ENCODE measurements around the gene KCNK4. TPM values are rescaled to one million over a fixed set of nuclear protein-coding genes. Genes with fewer than 3 reads are reported as not detected.

The KCNK4 gene
- total and polyA plus RNA-seq, 2 of the 13 experiments (the other 11 are each of a cell fraction or from before 2014, with no cell fraction given), result not detected

DNA sequence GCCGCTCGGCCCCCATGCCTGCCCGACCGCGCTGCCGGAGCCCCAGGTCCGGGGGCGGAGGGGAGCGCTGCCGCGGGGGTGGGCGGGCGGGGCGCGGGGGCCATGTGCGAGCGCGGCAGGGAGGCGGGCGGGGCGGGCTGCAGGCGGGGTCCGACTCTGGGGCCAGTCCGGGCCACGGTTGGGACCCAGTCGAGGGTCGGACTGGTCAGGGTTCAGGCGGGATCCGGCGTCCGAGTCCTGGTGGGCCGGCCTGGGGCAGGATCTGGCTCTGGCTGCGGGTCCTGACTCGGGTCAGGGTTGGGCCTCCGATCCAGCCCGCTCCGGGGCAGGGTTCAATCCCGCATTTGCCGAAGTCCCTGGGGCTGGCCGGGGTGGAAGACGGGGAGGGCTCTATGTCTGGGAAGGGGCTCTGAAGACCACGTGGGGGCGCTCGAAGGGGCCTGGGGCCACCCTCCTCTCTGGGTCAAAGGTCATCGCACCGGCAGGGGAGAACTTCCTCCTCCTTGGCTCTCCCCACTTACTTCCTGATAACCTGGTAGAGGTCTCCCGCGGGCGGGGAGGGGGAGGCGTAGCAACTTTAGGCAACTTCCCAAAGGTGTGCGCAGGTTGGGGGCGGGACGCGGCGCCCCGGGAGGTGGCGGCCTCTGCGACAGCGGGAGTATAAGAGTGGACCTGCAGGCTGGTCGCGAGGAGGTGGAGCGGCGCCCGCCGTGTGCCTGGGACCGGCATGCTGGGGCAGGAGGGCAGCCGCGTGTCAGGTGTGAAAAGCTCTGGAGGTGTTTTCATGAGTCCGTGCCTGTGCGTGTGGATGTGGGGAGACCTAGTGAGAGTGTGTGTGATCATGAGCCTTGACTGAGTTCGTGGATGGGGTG lies 14.8 kb downstream of the KCNK4 start (continued):
- TF ChIP-seq, protein P1, sequence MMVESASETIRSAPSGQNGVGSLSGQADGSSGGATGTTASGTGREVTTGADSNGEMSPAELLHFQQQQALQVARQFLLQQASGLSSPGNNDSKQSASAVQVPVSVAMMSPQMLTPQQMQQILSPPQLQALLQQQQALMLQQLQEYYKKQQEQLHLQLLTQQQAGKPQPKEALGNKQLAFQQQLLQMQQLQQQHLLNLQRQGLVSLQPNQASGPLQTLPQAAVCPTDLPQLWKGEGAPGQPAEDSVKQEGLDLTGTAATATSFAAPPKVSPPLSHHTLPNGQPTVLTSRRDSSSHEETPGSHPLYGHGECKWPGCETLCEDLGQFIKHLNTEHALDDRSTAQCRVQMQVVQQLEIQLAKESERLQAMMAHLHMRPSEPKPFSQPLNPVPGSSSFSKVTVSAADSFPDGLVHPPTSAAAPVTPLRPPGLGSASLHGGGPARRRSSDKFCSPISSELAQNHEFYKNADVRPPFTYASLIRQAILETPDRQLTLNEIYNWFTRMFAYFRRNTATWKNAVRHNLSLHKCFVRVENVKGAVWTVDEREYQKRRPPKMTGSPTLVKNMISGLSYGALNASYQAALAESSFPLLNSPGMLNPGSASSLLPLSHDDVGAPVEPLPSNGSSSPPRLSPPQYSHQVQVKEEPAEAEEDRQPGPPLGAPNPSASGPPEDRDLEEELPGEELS (CRISPR knock-in tag; IDR thresholded peaks at IDR 0.05), result peak; percentile 8; the same call in 1 of the 2 replicates
- TF ChIP-seq MXI1 (IDR thresholded peaks at IDR 0.05; ENCODE audit: borderline replicate concordance, low read depth, low read length), result peak; percentile 40; the same call in 1 of the 3 replicates
- TF ChIP-seq, protein P2, sequence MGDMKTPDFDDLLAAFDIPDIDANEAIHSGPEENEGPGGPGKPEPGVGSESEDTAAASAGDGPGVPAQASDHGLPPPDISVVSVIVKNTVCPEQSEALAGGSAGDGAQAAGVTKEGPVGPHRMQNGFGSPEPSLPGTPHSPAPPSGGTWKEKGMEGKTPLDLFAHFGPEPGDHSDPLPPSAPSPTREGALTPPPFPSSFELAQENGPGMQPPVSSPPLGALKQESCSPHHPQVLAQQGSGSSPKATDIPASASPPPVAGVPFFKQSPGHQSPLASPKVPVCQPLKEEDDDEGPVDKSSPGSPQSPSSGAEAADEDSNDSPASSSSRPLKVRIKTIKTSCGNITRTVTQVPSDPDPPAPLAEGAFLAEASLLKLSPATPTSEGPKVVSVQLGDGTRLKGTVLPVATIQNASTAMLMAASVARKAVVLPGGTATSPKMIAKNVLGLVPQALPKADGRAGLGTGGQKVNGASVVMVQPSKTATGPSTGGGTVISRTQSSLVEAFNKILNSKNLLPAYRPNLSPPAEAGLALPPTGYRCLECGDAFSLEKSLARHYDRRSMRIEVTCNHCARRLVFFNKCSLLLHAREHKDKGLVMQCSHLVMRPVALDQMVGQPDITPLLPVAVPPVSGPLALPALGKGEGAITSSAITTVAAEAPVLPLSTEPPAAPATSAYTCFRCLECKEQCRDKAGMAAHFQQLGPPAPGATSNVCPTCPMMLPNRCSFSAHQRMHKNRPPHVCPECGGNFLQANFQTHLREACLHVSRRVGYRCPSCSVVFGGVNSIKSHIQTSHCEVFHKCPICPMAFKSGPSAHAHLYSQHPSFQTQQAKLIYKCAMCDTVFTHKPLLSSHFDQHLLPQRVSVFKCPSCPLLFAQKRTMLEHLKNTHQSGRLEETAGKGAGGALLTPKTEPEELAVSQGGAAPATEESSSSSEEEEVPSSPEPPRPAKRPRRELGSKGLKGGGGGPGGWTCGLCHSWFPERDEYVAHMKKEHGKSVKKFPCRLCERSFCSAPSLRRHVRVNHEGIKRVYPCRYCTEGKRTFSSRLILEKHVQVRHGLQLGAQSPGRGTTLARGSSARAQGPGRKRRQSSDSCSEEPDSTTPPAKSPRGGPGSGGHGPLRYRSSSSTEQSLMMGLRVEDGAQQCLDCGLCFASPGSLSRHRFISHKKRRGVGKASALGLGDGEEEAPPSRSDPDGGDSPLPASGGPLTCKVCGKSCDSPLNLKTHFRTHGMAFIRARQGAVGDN (CRISPR knock-in tag; IDR thresholded peaks at IDR 0.05), result peak; percentile 82
- no peak for TF ChIP-seq ZNF510 (CRISPR knock-in tag; IDR thresholded peaks at IDR 0.05; ENCODE audit: low read depth)
- peak; percentile 8; the same call in 1 of the 2 replicates for TF ChIP-seq FOSL2 (CRISPR knock-in tag; IDR thresholded peaks at IDR 0.05)
- TF ChIP-seq, protein P3, sequence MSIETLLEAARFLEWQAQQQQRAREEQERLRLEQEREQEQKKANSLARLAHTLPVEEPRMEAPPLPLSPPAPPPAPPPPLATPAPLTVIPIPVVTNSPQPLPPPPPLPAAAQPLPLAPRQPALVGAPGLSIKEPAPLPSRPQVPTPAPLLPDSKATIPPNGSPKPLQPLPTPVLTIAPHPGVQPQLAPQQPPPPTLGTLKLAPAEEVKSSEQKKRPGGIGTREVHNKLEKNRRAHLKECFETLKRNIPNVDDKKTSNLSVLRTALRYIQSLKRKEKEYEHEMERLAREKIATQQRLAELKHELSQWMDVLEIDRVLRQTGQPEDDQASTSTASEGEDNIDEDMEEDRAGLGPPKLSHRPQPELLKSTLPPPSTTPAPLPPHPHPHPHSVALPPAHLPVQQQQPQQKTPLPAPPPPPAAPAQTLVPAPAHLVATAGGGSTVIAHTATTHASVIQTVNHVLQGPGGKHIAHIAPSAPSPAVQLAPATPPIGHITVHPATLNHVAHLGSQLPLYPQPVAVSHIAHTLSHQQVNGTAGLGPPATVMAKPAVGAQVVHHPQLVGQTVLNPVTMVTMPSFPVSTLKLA (IDR thresholded peaks at IDR 0.05), result peak; percentile 2
- TF ChIP-seq, protein P4, sequence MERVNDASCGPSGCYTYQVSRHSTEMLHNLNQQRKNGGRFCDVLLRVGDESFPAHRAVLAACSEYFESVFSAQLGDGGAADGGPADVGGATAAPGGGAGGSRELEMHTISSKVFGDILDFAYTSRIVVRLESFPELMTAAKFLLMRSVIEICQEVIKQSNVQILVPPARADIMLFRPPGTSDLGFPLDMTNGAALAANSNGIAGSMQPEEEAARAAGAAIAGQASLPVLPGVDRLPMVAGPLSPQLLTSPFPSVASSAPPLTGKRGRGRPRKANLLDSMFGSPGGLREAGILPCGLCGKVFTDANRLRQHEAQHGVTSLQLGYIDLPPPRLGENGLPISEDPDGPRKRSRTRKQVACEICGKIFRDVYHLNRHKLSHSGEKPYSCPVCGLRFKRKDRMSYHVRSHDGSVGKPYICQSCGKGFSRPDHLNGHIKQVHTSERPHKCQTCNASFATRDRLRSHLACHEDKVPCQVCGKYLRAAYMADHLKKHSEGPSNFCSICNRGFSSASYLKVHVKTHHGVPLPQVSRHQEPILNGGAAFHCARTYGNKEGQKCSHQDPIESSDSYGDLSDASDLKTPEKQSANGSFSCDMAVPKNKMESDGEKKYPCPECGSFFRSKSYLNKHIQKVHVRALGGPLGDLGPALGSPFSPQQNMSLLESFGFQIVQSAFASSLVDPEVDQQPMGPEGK (CRISPR knock-in tag; IDR thresholded peaks at IDR 0.05), result peak; percentile 87
- TF ChIP-seq, protein P5, sequence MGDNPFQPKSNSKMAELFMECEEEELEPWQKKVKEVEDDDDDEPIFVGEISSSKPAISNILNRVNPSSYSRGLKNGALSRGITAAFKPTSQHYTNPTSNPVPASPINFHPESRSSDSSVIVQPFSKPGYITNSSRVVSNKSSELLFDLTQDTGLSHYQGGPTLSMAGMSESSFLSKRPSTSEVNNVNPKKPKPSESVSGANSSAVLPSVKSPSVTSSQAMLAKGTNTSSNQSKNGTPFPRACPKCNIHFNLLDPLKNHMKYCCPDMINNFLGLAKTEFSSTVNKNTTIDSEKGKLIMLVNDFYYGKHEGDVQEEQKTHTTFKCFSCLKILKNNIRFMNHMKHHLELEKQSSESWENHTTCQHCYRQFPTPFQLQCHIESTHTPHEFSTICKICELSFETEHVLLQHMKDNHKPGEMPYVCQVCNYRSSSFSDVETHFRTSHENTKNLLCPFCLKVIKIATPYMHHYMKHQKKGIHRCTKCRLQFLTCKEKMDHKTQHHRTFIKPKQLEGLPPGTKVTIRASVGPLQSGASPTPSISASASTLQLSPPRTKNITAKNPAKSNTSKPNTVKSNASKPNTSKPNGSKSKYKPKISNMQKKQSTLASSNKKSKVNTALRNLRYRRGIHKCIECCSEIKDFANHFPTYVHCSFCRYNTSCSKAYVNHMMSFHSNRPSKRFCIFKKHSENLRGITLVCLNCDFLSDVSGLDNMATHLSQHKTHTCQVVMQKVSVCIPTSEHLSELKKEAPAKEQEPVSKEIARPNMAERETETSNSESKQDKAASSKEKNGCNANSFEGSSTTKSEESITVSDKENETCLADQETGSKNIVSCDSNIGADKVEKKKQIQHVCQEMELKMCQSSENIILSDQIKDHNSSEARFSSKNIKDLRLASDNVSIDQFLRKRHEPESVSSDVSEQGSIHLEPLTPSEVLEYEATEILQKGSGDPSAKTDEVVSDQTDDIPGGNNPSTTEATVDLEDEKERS (CRISPR knock-in tag; IDR thresholded peaks at IDR 0.05), result peak; percentile 64; the same call in 1 of the 2 replicates
- no peak for TF ChIP-seq ZBTB3 (CRISPR knock-in tag; IDR thresholded peaks at IDR 0.05; ENCODE audit: borderline replicate concordance, low read depth)
- TF ChIP-seq, protein P6, sequence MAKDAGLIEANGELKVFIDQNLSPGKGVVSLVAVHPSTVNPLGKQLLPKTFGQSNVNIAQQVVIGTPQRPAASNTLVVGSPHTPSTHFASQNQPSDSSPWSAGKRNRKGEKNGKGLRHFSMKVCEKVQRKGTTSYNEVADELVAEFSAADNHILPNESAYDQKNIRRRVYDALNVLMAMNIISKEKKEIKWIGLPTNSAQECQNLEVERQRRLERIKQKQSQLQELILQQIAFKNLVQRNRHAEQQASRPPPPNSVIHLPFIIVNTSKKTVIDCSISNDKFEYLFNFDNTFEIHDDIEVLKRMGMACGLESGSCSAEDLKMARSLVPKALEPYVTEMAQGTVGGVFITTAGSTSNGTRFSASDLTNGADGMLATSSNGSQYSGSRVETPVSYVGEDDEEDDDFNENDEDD (CRISPR knock-in tag; IDR thresholded peaks at IDR 0.05; ENCODE audit: borderline replicate concordance), result peak; percentile 11; the same call in 1 of the 2 replicates
- 0 out of 2 replicates have a peak, but pooled peaks have one; percentile 69 for TF ChIP-seq NCOR1 (IDR thresholded peaks at IDR 0.05; ENCODE audit: borderline replicate concordance, low read length)

Measured in HepG2 (cell line).